Lung (tissue), 12 donors: ENCODE data around the gene GPR62. TPM values are rescaled to one million over a fixed set of nuclear protein-coding genes. Genes with fewer than 3 reads are reported as not detected.

Experiments used
- ATAC-seq: fragments of 200-7000 bp; cut with Tn5 transposase; one replicate; pipeline ENCODE4 v1.9.1; 2020; ENCODE audit warnings: moderate number of reproducible peaks; ENCODE audit not compliant: insufficient read depth, low FRiP score
- DNase-seq, 3 donors: peaks; one replicate each; pipeline ENCODE4 v3.0.0-alpha.2; 2013 to 2017
- H3K27ac ChIP-seq, 2 donors: one replicate each; pipeline ENCODE4 v1.5.1; 2013; ENCODE audit warnings: mild to moderate bottlenecking in 2 of 2, moderate library complexity in 2 of 2, control low read depth in 1 of 2, inconsistent platforms in 1 of 2, low read depth in 1 of 2, low read length in 1 of 2
- H3K27me3 ChIP-seq, 3 donors: one replicate each; pipeline ENCODE4 v1.5.1; 2013; ENCODE audit warnings: low read length in 2 of 3; ENCODE audit not compliant: control insufficient read depth in 3 of 3, insufficient read depth in 3 of 3
- H3K36me3 ChIP-seq, 4 donors: one replicate each; pipeline ENCODE4 v1.5.1; 2013; ENCODE audit warnings: low read length in 4 of 4, mild to moderate bottlenecking in 1 of 4, moderate library complexity in 1 of 4; ENCODE audit not compliant: control insufficient read depth in 4 of 4, insufficient read depth in 4 of 4
- H3K4me1 ChIP-seq, 5 donors: one replicate each; pipeline ENCODE4 v1.5.1; 2013; ENCODE audit warnings: low read length in 5 of 5, mild to moderate bottlenecking in 2 of 5, moderate library complexity in 1 of 5; ENCODE audit not compliant: control insufficient read depth in 5 of 5, insufficient read depth in 5 of 5
- H3K4me3 ChIP-seq: one replicate; pipeline ENCODE4 v1.5.1; 2013; ENCODE audit warnings: mild to moderate bottlenecking, control low read depth, moderate library complexity
- H3K9ac ChIP-seq, 2 donors: one replicate each; pipeline ENCODE4 v1.5.1; 2013; ENCODE audit warnings: low read length in 2 of 2, control low read depth in 1 of 2; ENCODE audit not compliant: insufficient read depth in 1 of 2
- H3K9me3 ChIP-seq, 4 donors: one replicate each; pipeline ENCODE4 v1.5.1; 2013; ENCODE audit warnings: low read length in 3 of 4, mild to moderate bottlenecking in 1 of 4, moderate library complexity in 1 of 4; ENCODE audit not compliant: control insufficient read depth in 4 of 4, insufficient read depth in 3 of 4
- WGBS, 2 donors: extraction: QIAGEN DNeasy Blood & Tissue Kit; methylation state at CpG; one replicate each; pipeline ENCODE4 v1.1.7; 2013; 5-methylcytosine and 5-hydroxymethylcytosine counted together
- polyA plus RNA-seq, 2 donors: library from polyadenylated mRNA; stranded (reverse); fragments of 200-250 nt; gene quantifications; one replicate each; pipeline ENCODE4 v1.2.1, GENCODE V29; 2013
- total RNA-seq, 2 donors: library from RNA; depleted of rRNA in 1 of 2; stranded (reverse); fragments of >200 nt in 1 of 2; gene quantifications; one replicate each; pipeline ENCODE4 v1.2.1, GENCODE V29; 2014 to 2021
- TF ChIP-seq, protein P1 (sequence below): IDR thresholded peaks from 2 replicates; pipeline ENCODE4 v1.5.1; 2012; ENCODE audit warnings: mild to moderate bottlenecking; ENCODE audit errors: control extremely low read depth, extremely low read depth
- donor health status: control.
- donor health status: control.
- donor health status: Bipolar disorder and iron deficiency.
- donor health status: healthy.
- donor health status: DM: yes; HTN: yes; CAD: no.

Gene GPR62
- total and polyA plus RNA-seq, 4 donors = 0.05 to 0.15 TPM; not detected in 2

- no peaks in the 10 kb centered on the region for H3K27me3 ChIP-seq
- peak; percentile 7 for ATAC-seq
- H3K9ac ChIP-seq = peak overlapping the region; percentile 2 to 65
- TF ChIP-seq, protein P1, sequence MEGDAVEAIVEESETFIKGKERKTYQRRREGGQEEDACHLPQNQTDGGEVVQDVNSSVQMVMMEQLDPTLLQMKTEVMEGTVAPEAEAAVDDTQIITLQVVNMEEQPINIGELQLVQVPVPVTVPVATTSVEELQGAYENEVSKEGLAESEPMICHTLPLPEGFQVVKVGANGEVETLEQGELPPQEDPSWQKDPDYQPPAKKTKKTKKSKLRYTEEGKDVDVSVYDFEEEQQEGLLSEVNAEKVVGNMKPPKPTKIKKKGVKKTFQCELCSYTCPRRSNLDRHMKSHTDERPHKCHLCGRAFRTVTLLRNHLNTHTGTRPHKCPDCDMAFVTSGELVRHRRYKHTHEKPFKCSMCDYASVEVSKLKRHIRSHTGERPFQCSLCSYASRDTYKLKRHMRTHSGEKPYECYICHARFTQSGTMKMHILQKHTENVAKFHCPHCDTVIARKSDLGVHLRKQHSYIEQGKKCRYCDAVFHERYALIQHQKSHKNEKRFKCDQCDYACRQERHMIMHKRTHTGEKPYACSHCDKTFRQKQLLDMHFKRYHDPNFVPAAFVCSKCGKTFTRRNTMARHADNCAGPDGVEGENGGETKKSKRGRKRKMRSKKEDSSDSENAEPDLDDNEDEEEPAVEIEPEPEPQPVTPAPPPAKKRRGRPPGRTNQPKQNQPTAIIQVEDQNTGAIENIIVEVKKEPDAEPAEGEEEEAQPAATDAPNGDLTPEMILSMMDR = no peak
- no peaks in the 10 kb centered on the region for H3K9me3 ChIP-seq
- peak overlapping the region; percentile 80 to 87 for H3K27ac ChIP-seq
- peak in 1 of 3 donors; percentile 29 for DNase-seq
- peaks cover 0 to 19% (median 10%) of the 10 kb centered on the region in 5 donors for H3K4me1 ChIP-seq
- 15 to 24% methylated on average over 30 of the region's 30 CpGs for WGBS, 2 donors
- no peaks in the 10 kb centered on the region for H3K36me3 ChIP-seq
- peak overlapping the region; percentile 52 for H3K4me3 ChIP-seq
These were observed 19.2 kb downstream of the GPR62 start for GRCh38 chr3:51974277-51974962.

- peaks cover 0 to 2% (median under 1%) of the 10 kb centered on the region in 4 donors for H3K36me3 ChIP-seq
- no peaks in the 10 kb centered on the region for H3K27me3 ChIP-seq
- ATAC-seq = peak; percentile 77
- H3K4me3 ChIP-seq = peak within 1 kb of the TSS; percentile 59
- H3K27ac ChIP-seq = peak within 1 kb of the TSS; percentile 87 to 93
- no peaks in the 10 kb centered on the region for H3K9me3 ChIP-seq
- WGBS, 2 donors = 0% methylated on average over 41 to 63 of the region's 63 CpGs
- TF ChIP-seq, protein P1 = no peak
- DNase-seq = peak; percentile 71 to 77 (median 73)
- peaks cover 0 to 19% (median 10%) of the 10 kb centered on the region in 5 donors for H3K4me1 ChIP-seq
- peak within 1 kb of the TSS; percentile 2 to 65 for H3K9ac ChIP-seq
These were observed 20.0 kb downstream of the GPR62 start, which contains the start of gene ABHD14A for GRCh38 chr3:51974963-51975851. Gene ABHD14A, plus strand, starts transcription at chr3:51975064. Its CDS starts 72 bp downstream, at chr3:51975136.

- 32 to 34% methylated on average over 46 of the region's 46 CpGs for WGBS, 2 donors
These were observed 20.8 kb downstream of the GPR62 start for GRCh38 chr3:51975852-51976549.

More at GRCh38 chr3:51975852-51976549, 20.8 kb downstream of the GPR62 start:
- H3K9me3 ChIP-seq = no peaks in the 10 kb centered on the region
- H3K9ac ChIP-seq = no peak overlapping the region
- TF ChIP-seq, protein P1 = no peak
- H3K27me3 ChIP-seq = no peaks in the 10 kb centered on the region
- DNase-seq (peak; percentile 85 to 89 (median 87)), ATAC-seq (no peak)
- peak overlapping the region in 1 of 2 donors; percentile 87 for H3K27ac ChIP-seq
- peaks cover 0 to 6% (median 3%) of the 10 kb centered on the region in 4 donors for H3K36me3 ChIP-seq
- H3K4me1 ChIP-seq = peaks cover 0 to 19% (median 10%) of the 10 kb centered on the region in 5 donors
- no peak overlapping the region for H3K4me3 ChIP-seq
